ENCODE data around the gene PIP4K2A.

PIP4K2A gene

DNA sequence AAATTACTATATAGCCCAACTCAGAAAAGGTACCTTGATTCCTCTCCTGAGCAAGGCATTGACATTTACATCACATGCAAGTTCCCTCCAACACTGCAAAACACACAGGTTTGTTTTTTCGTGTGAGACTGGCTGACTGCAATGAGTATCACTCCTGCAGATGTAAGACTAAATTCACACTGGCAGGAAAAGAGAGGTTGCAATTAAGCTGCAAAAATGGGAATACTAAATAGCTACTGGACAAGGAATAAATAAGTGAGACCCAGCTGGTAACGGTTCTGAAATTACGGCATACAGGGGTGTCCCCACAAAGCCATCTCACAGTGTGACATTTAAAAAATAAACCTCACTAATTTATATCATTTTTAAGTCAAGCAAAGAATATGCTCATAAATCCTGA is 97.3 kb downstream of the PIP4K2A start:
- H3K4me3 Mint-ChIP-seq = no peak overlapping the region
- H3K36me3 Mint-ChIP-seq (ENCODE audit: low read depth) = peaks cover 11% of the 10 kb centered on the region
- no peak for DNase-seq
- peaks cover 62% of the 10 kb centered on the region for H3K4me1 Mint-ChIP-seq
- TF ChIP-seq, protein P1, sequence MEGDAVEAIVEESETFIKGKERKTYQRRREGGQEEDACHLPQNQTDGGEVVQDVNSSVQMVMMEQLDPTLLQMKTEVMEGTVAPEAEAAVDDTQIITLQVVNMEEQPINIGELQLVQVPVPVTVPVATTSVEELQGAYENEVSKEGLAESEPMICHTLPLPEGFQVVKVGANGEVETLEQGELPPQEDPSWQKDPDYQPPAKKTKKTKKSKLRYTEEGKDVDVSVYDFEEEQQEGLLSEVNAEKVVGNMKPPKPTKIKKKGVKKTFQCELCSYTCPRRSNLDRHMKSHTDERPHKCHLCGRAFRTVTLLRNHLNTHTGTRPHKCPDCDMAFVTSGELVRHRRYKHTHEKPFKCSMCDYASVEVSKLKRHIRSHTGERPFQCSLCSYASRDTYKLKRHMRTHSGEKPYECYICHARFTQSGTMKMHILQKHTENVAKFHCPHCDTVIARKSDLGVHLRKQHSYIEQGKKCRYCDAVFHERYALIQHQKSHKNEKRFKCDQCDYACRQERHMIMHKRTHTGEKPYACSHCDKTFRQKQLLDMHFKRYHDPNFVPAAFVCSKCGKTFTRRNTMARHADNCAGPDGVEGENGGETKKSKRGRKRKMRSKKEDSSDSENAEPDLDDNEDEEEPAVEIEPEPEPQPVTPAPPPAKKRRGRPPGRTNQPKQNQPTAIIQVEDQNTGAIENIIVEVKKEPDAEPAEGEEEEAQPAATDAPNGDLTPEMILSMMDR (IDR thresholded peaks at IDR 0.05) = no peak
- H3K27me3 Mint-ChIP-seq (ENCODE audit: low read depth, poor library complexity) = no peaks in the 10 kb centered on the region
- peaks cover 9% of the 10 kb centered on the region for H3K9me3 Mint-ChIP-seq
- H3K27ac Mint-ChIP-seq = no peak overlapping the region

DNA sequence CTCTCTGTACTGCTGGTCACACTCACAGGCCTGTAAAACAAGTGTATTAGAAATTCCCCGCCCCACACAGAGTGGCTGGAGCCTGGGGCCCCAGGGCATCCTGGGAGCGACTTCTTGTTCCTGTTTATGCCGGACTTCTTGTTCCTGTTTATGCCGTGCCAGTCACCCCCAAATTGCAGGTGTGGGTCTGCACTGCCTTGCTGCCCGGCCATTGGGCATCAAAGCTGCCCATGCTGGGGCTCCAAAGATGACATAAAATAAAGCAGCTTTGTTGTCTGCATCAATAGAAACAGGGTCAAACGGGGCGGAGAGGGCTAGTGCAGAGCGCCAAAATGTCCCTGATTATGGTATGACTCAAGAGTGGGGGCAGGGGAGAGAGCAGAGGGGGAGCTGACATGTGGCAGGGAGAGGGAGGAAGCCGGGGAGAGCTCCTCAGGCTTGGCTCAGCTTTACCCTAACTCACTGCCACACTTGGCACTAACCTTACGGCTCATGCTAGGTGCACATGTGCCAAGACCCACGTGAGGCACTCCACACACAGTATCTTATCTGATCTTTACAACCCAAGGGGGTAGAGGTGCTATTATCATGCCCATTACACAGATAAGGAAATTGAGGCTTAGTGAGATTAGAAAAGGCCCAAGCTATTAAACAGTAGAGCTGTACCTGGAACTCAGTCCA is 98.4 kb downstream of the PIP4K2A start:
- TF ChIP-seq, protein P1 (IDR thresholded peaks at IDR 0.05) = no peak
- H3K27ac Mint-ChIP-seq = no peak overlapping the region
- H3K36me3 Mint-ChIP-seq (ENCODE audit: low read depth) = peaks cover 20% of the 10 kb centered on the region
- H3K27me3 Mint-ChIP-seq (ENCODE audit: low read depth, poor library complexity) = no peaks in the 10 kb centered on the region
- H3K9me3 Mint-ChIP-seq = peaks cover 9% of the 10 kb centered on the region
- DNase-seq = no peak
- H3K4me1 Mint-ChIP-seq = peaks cover 59% of the 10 kb centered on the region
- H3K4me3 Mint-ChIP-seq = no peak overlapping the region

DNA sequence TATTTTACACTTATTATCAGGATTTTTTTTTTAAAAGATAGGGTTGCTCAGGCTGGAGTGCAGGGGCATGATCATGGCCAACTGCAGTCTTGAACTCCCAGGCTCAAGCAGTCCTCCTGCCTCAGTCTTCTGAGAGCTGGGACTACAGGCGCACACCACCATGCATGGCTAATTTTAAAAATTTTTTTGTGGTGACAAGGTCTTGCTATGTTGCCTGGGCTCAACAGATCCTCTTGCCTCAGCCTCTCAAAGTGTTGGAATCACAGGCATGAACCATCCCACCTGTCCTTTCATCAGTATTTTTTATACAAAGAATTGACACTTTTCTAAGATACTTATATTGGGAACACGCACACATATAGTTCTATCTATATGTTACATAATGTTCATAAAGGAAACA is 99.3 kb downstream of the PIP4K2A start:
- DNase-seq = no peak
- Mint-ChIP-seq H3K4me3 (no peak overlapping the region), H3K36me3 (ENCODE audit: low read depth) (peaks cover 26% of the 10 kb centered on the region), H3K9me3 (peaks cover 16% of the 10 kb centered on the region), H3K4me1 (peaks cover 64% of the 10 kb centered on the region), H3K27ac (no peak overlapping the region), H3K27me3 (ENCODE audit: low read depth, poor library complexity) (no peaks in the 10 kb centered on the region)
- TF ChIP-seq, protein P1 (IDR thresholded peaks at IDR 0.05) = no peak

DNA sequence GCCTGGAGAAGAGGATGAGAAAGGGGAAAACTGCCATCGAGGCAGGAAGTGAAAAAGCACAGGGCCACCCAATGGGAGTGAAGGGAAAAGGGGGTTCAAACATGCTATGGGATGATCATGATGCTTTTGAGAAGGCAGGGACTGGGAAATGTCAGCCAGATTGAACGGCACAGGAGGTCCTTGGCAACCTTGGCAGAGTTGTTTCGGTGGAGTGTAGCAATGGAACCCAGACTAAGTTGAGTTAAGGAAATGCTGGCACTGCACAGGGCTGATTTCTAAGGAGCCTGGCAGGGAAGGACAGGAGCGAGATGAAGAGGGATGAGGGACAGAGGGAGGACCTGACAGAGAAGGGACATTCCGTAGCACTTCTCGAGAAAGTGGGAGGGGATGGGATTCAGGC is 101.4 kb downstream of the PIP4K2A start:
- Mint-ChIP-seq H3K36me3 (ENCODE audit: low read depth) (peaks cover 46% of the 10 kb centered on the region), H3K27ac (peak overlapping the region; percentile 20), H3K4me1 (peaks cover 57% of the 10 kb centered on the region), H3K27me3 (ENCODE audit: low read depth, poor library complexity) (no peaks in the 10 kb centered on the region), H3K4me3 (no peak overlapping the region), H3K9me3 (peaks cover 22% of the 10 kb centered on the region)
- no peak for DNase-seq
- TF ChIP-seq, protein P1 (IDR thresholded peaks at IDR 0.05) = no peak

DNA sequence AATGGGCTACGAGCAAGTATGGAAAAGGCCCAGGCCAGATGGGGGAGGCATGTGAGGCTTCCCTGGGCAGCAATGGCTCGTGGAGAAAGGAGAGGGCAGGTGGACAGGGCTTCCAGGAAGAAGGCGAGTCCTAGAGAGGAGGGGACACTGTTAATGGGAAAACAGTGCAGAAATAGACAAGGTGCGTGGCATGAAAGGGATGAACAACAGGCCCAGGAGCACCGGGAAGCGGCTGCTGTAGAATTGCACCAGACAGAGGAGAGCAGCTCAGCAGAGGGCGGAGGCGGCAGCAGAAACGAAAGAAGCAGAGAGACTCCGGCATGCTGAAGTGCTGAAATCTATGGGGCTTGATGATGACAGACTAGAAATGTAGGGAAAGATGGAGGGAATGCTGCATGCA is 102.1 kb downstream of the PIP4K2A start:
- H3K4me1 Mint-ChIP-seq = peaks cover 55% of the 10 kb centered on the region
- H3K27ac Mint-ChIP-seq = peak overlapping the region; percentile 7
- TF ChIP-seq, protein P1 (IDR thresholded peaks at IDR 0.05) = no peak
- no peak overlapping the region for H3K4me3 Mint-ChIP-seq
- peaks cover 50% of the 10 kb centered on the region for H3K36me3 Mint-ChIP-seq (ENCODE audit: low read depth)
- peaks cover 25% of the 10 kb centered on the region for H3K9me3 Mint-ChIP-seq
- H3K27me3 Mint-ChIP-seq (ENCODE audit: low read depth, poor library complexity) = no peaks in the 10 kb centered on the region
- no peak for DNase-seq

All from nephron progenitor cell (in vitro differentiated cells).